GM19240 (cell line): ENCODE data around the gene LGI4.

ENCODE experiments used
- DNase-seq: peaks from one replicate; pipeline ENCODE4 v3.0.0; 2011; ENCODE audit warnings: low spot score; ENCODE audit not compliant: insufficient read length

LGI4 gene

DNA sequence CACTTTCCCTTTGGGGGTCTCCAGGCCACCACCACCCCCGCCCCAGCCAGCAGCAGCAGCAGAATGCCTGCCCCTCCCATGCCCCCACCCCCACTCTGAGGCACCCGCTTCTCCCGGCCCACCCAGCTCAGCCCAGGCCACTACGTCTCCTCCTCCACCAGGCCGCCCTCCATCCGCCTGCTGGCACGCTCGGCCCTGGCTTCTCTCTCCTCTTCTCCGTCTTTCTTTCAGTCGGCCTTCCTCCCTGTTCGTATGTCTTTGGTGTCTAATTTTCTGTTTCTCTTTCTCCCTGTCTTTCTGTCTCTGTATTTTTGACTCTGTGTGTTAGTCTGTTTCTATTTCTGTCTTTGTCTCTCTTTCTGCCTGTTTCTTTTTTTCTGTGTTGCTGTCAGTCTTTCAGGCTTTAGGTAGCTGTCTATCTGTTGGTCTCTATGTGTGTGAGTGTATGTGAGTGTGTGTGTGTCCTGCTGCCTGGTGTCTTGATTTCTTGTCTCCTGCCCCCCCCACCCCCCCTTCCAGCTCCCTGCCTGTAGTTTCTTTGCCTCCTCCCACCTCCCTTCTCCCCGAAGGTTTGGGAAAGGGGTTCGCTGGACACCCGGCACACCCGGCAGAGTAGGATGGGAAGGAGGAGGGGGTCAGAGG, at the start of gene LGI4:
TSS of gene LGI4 (minus strand) at position 459 of the 642 bp plus-strand sequence. CDS start at position 80, 379 bp downstream.
- no peak for DNase-seq

DNA sequence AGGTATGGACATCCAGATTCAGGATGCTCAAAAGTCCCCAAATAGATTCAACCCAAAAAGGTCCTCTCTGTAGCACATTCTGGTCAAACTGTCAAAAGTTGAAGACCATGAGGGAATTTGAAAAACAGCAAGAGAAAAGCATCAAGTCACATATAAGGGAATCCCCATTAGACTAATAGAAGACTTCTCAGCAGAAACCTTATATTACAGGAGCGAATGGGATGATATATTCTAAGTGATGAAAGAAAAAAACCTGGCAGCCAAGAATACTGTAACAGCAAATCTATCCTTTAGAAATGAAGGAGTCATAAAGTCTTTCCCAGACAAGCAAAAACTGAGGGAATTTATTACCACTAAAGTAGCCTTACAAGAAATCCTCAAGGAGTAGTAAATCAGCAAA, 49.4 kb upstream of the LGI4 start:
- DNase-seq: no peak

DNA sequence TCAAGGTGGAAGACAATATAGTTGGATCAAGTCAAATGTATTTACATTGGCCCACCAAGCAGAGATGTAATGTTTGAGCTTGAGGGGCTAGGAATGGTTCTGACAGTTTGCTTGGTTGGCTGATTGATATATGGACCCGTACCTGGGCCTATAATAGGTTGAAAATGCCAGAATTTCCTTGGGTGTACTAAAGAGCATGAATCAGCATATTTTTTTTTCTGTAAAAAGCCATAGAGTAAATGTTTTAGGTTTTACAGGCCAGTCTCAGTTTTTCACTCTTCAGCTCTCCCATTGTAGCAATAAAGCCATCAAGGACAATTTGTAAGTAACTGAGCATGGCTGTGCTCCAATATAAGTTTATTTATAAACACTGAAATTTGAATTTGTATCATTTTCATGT, 46.5 kb upstream of the LGI4 start:
- DNase-seq: no peak

DNA sequence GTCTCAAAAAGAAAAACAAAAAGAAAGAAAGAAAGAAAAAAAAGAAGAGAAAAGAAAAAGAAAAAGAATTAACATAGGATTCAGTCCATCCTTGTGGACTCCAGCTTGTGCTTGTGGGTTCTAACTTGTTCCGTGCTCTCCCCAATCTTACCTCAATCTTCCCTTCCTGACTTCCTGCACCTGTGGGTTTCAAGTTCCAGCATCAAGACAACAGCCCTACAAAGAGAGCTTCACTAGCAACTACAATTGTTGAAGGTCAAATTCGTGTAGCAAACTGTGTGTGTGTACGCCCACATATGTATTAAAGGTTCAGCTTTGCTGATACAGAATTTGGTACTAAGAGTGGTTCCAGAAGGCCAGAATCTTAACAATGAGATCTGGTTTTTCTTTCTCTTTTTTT, 45.0 kb upstream of the LGI4 start:
- DNase-seq: no peak

GRCh38 chr19:35178701-35179100, 43.8 kb upstream of the LGI4 start:
- no peak for DNase-seq

- DNase-seq: no peak
These were observed 42.8 kb upstream of the LGI4 start for GRCh38 chr19:35177377-35178274.

DNA sequence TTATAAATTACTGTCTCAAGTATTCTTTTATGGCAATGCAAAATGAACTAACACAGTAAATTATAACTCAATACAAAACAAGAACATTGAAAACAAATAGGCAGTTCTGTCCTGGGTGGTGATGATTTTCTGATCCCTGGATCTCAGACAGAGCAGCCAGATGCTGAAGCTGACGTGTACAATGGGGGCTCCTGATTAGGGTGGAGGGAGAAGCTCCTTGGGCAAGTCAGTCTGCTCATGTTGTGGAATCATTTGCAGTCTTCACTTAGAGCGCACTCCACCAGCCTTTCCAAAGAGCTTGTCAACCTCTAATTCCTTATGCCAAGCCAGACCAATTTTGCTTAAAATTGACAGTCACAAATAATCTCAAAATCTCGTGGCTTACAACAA, 41.3 kb upstream of the LGI4 start:
- no peak for DNase-seq

GRCh38 chr19:35174226-35174625, 39.4 kb upstream of the LGI4 start:
- DNase-seq: no peak

DNA sequence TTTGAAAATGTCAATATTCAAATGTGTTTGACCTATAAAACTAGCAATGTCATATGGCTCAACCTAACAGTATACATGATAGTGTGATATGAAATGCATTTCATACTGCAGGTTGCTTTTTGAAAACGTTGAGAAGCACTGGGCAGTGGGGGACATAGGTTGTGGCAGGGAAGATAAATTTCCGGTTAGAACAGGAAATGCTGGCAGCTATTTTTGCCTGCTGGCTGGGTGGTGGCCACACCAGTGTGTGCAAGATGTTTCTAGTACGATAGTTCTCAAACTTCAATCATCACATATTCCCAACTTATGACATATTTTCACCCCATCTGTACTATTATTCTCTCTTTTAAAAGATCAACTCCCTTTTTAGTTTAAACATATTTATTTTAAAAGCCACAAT, 36.9 kb upstream of the LGI4 start:
- DNase-seq: no peak

DNA sequence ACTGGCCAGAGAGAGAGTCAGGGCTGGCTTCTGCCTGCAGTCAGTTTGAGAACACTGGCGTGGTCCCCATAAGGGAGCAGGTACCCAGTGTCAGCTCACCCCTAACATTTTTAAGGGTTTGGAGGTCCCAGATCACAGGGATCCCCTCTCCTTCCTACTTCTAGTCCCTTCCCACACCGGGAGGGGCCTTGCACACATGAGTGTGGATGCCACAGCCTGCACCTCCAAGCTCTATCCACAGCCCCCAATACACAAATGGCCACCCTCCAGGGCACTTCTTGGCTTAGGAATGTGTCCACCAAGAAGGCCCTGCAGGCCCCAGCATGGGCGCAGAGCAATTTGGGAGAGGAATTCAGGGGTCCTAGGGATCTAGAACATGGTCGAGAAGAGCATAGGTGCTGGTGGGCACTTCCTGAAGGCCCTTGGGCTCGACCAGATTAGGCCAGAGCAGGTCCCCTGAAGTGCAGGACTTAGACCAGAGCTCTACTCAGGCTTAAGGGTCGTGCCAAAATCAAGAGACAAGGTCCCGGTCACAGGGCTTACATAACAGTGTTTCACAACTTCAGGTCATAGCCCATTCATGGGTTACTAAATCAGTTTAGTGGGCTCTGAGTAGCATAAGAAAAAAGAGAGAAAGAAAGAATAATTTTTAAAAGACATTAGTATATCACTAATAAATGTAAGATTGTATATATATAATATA, 35.7 kb upstream of the LGI4 start:
- DNase-seq: no peak

- DNase-seq: no peak
These were observed 34.5 kb upstream of the LGI4 start for GRCh38 chr19:35169221-35169995.

- no peak for DNase-seq
These were observed 33.3 kb upstream of the LGI4 start for GRCh38 chr19:35168196-35168595.

GRCh38 chr19:35167251-35168119, 32.6 kb upstream of the LGI4 start:
- DNase-seq: no peak

DNA sequence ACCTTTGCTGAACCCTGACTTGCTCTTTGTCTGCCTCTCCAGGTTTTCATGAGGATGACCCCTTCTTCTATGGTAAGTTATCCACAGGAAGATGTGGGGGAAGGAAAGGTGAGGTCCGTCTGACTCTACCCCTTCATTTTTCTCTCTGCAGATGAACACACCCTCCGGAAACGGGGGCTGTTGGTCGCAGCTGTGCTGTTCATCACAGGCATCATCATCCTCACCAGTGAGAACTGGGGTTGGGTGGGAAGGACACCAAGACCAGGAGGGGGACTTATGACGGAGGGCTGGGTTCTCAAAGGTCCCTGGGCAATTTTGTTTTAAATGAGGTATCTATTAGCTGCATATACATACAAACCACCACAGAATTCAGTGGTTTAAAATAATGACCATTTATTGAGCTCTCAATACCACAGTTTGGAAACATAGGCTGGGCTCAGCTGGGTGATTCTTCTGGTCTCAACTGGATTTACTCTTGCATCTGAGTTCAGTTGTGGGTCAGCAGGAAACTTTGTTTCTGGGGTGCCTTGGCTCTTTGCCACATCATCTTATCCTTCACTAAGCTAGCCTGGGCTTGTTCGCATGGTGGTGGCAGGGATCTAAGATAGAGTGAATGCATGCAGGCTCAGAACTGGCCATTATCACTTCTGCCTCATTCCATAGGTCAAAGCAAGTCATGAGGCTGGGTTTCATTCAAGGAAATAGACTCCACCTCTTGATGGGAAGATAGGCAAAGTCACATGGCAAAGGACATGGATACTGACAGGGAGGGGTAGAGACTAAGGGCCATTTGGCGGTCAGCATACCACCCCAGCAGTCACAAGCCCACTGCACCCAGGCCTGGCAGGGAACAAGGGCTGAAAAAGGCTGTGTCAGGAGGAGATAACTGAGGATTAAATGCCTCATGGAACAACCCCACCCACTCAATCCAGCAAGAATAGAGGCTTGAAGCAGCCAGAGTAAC, 31.5 kb upstream of the LGI4 start:
- DNase-seq: no peak

GRCh38 chr19:35165200-35166058, 30.6 kb upstream of the LGI4 start:
- DNase-seq: no peak

GRCh38 chr19:35164418-35164817, 29.6 kb upstream of the LGI4 start:
- no peak for DNase-seq

DNA sequence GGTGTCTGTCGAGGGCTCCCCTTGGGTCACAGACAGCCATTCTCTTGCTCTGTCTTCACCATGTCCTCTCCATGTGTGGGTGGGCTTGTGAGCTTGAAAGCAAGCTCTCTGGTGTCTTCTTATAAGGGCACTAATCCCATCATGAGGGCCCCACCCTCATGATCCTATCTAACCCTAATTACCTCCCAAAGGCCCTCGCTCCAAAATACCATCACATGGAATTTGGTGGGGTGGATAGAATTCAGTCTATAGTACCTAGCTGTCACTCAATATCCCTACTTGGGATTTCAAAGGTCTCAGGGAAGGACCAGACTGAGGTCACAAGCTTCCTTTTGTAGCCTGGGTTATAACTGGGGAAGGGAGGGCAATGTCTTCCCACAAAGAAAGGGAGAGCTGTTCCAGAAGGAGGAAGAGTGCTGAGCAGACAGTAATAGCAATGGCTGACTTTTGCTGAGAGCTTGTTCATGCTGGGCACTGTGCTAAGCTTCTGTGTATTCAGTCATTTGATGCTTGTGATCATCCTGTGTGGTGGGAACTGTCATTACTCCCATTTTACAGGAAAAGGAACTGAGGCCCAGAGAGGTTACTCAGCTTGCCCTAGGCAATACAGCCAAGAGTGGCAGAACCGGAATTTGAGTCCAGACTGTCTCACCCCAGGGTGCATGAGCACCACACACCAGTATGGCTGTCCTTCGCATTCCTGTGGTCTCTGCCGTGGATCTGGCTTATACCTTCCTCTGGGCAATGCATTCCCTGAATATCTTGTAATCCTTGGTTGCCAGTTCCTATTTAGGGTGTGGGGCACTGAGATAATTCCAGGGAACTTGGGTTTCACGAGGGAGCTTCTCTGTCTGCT, 27.8 kb upstream of the LGI4 start:
- DNase-seq: no peak

DNA sequence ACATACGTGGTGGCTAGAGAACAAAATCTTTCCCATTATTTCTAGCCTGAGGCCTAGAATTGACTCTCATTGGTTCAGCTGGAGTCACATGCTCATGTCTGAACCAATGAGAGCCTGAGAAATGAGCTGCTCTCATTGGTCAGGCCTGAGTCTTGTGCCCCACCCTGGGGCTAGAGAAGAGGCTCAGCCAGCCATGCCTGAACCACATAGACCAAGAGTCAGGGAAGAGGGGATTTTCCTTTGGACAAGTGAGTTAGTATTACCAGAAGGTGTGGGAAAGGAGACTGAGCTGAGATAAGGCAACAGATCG, 26.5 kb upstream of the LGI4 start:
- DNase-seq: no peak
